ENCODE measurements around the gene CDC42SE2. TPM values are rescaled to one million over a fixed set of nuclear protein-coding genes. Genes with fewer than 3 reads are reported as not detected.
"Not testable (repeated sequence)": the region's sequence is repeated elsewhere in the genome, so short reads cannot be mapped to it uniquely, and the experiment has no call there.

Gene CDC42SE2
- total RNA-seq, 1 donor from 2014 or later, result 29.3 TPM

DNA sequence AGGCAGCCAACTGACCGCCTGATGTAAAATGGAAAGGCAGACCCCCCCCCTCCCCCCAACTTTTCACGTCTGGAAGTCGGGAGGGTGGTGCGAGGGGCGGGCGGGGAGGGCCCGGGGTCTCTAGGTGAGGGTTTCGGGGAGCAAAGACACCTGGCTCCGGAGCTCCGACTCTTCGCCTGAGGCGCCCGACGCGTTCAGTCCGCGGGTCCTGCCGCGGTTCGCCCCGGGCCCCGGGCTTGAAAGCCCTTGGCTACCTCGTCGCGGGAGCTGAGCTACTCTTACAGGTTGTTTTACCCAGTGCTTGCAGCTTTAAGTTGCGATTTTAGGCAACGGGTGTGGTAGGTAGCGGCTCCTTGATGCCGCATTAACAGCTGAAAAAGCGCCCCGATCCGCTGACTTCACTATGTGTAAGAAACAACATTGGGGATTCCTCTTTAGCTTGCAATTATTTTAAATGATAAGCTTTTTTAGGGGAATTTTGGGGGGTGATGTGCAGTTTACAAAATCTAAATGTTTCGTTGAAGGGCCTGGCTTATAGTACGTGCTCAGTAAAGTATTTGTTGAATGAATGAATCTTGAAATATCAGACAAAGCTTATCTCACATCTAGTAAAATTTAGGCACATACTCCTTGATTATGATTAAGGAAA is 722 bp downstream of the CDC42SE2 start:
- no peaks in the 10 kb centered on the region for H3K9me3 Mint-ChIP-seq (ENCODE audit: low read depth)
- peak; percentile 17 for DNase-seq (ENCODE audit: low spot score, unreplicated experiment)
- TF ChIP-seq, protein P1, sequence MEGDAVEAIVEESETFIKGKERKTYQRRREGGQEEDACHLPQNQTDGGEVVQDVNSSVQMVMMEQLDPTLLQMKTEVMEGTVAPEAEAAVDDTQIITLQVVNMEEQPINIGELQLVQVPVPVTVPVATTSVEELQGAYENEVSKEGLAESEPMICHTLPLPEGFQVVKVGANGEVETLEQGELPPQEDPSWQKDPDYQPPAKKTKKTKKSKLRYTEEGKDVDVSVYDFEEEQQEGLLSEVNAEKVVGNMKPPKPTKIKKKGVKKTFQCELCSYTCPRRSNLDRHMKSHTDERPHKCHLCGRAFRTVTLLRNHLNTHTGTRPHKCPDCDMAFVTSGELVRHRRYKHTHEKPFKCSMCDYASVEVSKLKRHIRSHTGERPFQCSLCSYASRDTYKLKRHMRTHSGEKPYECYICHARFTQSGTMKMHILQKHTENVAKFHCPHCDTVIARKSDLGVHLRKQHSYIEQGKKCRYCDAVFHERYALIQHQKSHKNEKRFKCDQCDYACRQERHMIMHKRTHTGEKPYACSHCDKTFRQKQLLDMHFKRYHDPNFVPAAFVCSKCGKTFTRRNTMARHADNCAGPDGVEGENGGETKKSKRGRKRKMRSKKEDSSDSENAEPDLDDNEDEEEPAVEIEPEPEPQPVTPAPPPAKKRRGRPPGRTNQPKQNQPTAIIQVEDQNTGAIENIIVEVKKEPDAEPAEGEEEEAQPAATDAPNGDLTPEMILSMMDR (IDR thresholded peaks at IDR 0.05; ENCODE audit: unreplicated experiment), result no peak
- no peaks in the 10 kb centered on the region for H3K27me3 Mint-ChIP-seq
- peaks cover 13% of the 10 kb centered on the region for H3K4me1 Mint-ChIP-seq (ENCODE audit: low read depth)
- peak overlapping the region; percentile 99 for H3K27ac Mint-ChIP-seq
- peaks cover 2% of the 10 kb centered on the region for H3K36me3 Mint-ChIP-seq (ENCODE audit: insufficient read depth)
- peak overlapping the region; percentile 95 for H3K4me3 Mint-ChIP-seq (ENCODE audit: low read depth)

DNA sequence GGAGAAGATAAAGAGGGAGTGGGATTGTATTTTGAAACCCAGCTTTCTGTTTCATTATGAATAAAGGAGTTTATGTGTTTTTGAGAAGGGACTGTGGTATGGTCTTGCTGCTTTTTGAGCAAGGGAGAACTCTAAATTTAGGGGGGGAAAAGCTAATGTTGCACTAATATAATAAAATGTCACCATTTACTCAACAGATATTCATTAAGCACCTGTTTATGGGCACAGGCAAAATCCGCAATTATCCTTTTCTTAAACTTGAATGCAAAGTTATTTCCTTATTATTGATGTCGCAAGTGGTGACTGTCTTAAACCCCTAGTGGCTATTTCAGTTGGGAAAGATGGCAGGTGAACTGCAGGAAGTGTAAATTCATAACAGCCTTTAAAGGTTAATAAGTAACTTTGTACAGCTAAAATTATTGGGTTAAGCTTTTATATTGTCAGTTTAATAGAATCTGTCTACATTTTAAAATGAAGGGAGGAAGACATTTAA is 1.5 kb downstream of the CDC42SE2 start:
- peak overlapping the region; percentile 95 for H3K4me3 Mint-ChIP-seq (ENCODE audit: low read depth)
- no peaks in the 10 kb centered on the region for H3K27me3 Mint-ChIP-seq
- no peak for DNase-seq (ENCODE audit: low spot score, unreplicated experiment)
- peaks cover 2% of the 10 kb centered on the region for H3K36me3 Mint-ChIP-seq (ENCODE audit: insufficient read depth)
- H3K9me3 Mint-ChIP-seq (ENCODE audit: low read depth), result no peaks in the 10 kb centered on the region
- peaks cover 13% of the 10 kb centered on the region for H3K4me1 Mint-ChIP-seq (ENCODE audit: low read depth)
- TF ChIP-seq, protein P1 (IDR thresholded peaks at IDR 0.05; ENCODE audit: unreplicated experiment), result peak; percentile 40
- peak overlapping the region; percentile 99 for H3K27ac Mint-ChIP-seq

DNA sequence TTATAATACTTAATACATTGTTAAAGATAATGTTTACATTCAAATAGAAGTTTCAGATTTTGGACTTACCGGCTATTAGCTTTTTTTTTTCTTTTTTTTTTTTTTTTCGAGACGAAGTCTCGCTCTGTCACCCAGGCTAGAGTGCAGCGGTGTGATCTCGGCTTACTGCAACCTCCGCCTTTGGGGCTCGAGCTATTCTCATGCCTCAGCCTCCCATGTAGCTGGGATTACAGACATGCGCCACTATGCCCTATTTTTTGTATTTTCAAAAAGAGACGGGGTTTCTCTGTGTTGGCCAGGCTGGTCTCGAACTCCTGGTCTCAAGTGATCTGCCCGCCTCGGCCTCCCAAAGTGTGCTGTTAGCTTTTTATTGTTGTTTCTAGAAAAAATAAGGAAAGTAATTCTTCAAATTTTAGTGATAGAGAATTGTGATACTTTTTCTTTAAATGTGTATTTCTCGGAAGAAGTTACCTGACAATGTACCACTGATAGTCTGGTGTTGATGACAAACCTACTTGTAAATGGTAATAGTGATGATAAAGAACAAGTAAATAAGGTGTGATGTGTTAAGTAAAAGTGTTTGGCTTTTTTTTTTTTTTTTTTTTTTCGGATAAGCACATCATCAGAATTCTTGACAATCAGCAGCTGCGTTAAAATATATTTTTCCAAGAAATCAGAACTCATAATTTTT is 2.7 kb downstream of the CDC42SE2 start:
- no peak overlapping the region for H3K27ac Mint-ChIP-seq
- H3K4me3 Mint-ChIP-seq (ENCODE audit: low read depth), result peak overlapping the region; percentile 7
- H3K9me3 Mint-ChIP-seq (ENCODE audit: low read depth), result no peaks in the 10 kb centered on the region
- peaks cover 13% of the 10 kb centered on the region for H3K4me1 Mint-ChIP-seq (ENCODE audit: low read depth)
- H3K36me3 Mint-ChIP-seq (ENCODE audit: insufficient read depth), result peaks cover 2% of the 10 kb centered on the region
- no peak for DNase-seq (ENCODE audit: low spot score, unreplicated experiment)
- H3K27me3 Mint-ChIP-seq, result no peaks in the 10 kb centered on the region
- TF ChIP-seq, protein P1 (IDR thresholded peaks at IDR 0.05; ENCODE audit: unreplicated experiment), result no peak

DNA sequence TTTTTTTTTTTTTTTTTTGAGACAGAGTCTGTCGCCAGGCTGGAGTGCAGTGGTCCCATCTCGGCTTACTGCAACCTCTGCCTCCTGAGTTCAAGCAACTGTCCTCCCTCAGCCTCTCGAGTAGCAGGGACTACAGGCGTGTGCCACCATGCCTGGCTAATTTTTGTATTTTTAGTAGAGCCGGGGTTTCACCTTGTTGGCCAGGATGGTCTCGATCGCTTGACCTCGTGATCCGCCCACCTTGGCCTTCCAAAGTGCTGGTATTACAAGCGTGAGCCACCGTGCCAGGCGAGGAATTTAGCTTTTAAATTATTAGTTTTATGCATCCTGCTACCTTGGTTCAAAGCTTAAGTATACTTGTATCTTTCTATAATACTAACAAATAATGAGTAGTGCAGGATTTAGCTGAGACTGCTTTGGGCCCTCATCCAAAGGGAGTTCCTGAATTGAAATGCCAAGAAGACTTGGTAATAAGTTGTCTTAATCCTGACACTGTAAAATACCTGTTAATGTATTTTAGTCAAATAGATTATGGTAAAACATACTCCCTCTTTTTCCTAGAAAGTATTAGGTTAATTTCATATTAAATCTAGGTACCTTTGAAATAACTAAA is 5.0 kb downstream of the CDC42SE2 start:
- TF ChIP-seq, protein P1 (IDR thresholded peaks at IDR 0.05; ENCODE audit: unreplicated experiment), result no peak
- no peak overlapping the region for H3K27ac Mint-ChIP-seq
- H3K4me1 Mint-ChIP-seq (ENCODE audit: low read depth), result peaks cover 9% of the 10 kb centered on the region
- DNase-seq (ENCODE audit: low spot score, unreplicated experiment), result no peak
- H3K36me3 Mint-ChIP-seq (ENCODE audit: insufficient read depth), result peaks cover 2% of the 10 kb centered on the region
- no peaks in the 10 kb centered on the region for H3K27me3 Mint-ChIP-seq
- no peak overlapping the region for H3K4me3 Mint-ChIP-seq (ENCODE audit: low read depth)
- no peaks in the 10 kb centered on the region for H3K9me3 Mint-ChIP-seq (ENCODE audit: low read depth)

DNA sequence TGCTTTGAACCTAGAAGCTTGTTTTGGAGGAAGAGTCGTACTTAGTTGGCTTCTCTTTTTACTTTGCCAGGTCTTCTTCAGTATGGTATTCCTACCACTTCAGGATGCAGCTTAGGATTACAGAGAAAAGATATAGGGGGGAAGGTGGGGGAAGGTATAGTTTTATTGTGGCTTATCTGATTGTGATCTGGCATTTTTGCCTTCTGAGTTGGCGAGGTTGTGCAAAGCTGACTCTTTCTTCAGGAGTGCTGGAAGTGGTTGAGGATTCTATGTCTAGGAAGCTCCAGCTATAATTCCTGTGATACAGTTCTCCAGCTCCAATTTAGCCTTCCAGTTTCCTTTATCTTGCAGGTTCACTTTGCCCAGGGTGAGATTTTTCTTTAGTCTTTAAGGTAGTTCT is 7.0 kb downstream of the CDC42SE2 start:
- TF ChIP-seq, protein P1 (IDR thresholded peaks at IDR 0.05; ENCODE audit: unreplicated experiment), result no peak
- Mint-ChIP-seq H3K4me1 (ENCODE audit: low read depth) (peaks cover 3% of the 10 kb centered on the region), H3K27ac (no peak overlapping the region), H3K9me3 (ENCODE audit: low read depth) (no peaks in the 10 kb centered on the region), H3K27me3 (no peaks in the 10 kb centered on the region), H3K4me3 (ENCODE audit: low read depth) (no peak overlapping the region), H3K36me3 (ENCODE audit: insufficient read depth) (peaks cover 2% of the 10 kb centered on the region)
- no peak for DNase-seq (ENCODE audit: low spot score, unreplicated experiment)

DNA sequence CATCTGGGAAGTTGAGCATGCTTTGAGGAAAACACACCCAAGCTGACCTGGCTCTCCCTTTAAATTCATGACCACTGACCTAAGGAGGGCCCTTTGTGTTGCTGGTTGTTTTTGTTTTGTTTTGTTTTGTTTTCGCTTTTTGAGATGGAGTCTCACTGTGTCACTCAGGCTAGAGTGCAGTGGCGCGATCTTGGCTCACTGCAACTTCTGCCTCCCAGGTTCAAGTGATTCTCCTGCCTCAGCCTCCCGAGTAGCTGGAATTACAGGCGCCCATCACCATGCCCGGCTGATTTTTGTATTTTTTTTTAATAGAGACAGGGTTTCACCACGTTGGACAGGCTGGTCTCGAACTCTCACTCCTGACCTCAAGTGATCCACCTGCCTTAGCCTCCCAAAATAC is 8.0 kb downstream of the CDC42SE2 start:
- H3K27ac Mint-ChIP-seq; H3K36me3 Mint-ChIP-seq (ENCODE audit: insufficient read depth); DNase-seq (ENCODE audit: low spot score, unreplicated experiment); H3K4me3 Mint-ChIP-seq (ENCODE audit: low read depth); H3K9me3 Mint-ChIP-seq (ENCODE audit: low read depth); H3K4me1 Mint-ChIP-seq (ENCODE audit: low read depth); H3K27me3 Mint-ChIP-seq: not testable (repeated sequence)
